Measurements from ENCODE around the gene USP47. TPM values are rescaled to one million over a fixed set of nuclear protein-coding genes. Genes with fewer than 3 reads are reported as not detected.

The USP47 gene
- total RNA-seq, 1 experiment from 2014 or later: 39.2 TPM

DNA sequence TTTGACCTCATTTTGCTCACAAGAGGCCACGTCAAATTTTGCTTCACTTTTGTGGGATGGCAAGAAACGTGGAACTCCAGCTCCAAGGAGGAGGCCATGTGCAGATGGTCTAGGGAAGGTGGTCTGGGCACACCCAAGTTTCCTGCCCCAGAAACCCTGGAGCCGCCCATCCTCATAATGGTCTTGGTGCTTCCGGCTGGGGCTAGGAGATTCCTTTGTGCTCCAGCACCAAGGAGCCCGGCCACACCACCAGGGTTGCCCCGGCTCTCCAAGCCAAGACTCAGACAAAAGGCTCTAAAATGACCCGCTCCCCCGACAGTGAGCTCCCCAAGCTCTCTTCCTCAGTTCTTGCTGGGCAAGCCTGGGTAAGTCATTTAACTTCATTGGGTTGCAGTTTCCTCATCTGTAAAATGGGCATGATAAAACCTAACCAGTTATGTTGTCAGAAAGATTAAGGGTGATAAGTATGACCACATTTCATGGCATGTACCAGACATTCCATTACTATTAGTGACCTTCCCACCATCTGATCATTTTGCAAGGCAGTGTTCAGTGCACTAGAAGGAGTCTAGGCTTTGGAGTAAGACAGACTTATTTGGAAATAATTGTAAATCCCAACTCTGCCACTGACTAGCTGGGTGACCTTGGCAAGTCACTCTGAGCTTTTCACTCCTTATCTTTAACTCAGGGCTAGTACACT, 143.4 kb downstream of the USP47 start:
- no peaks in the 10 kb centered on the region for H3K36me3 ChIP-seq (ENCODE audit: control insufficient read depth, insufficient read depth, low read length)
- H3K4me1 ChIP-seq (ENCODE audit: control insufficient read depth, insufficient read depth, low read length): peaks cover 21% of the 10 kb centered on the region
- no peak for DNase-seq (ENCODE audit: low read depth, low spot score)
- intact Hi-C loops (cut with micrococcal nuclease; ENCODE audit: unreplicated experiment): no loop called here
- TF ChIP-seq, protein P1, sequence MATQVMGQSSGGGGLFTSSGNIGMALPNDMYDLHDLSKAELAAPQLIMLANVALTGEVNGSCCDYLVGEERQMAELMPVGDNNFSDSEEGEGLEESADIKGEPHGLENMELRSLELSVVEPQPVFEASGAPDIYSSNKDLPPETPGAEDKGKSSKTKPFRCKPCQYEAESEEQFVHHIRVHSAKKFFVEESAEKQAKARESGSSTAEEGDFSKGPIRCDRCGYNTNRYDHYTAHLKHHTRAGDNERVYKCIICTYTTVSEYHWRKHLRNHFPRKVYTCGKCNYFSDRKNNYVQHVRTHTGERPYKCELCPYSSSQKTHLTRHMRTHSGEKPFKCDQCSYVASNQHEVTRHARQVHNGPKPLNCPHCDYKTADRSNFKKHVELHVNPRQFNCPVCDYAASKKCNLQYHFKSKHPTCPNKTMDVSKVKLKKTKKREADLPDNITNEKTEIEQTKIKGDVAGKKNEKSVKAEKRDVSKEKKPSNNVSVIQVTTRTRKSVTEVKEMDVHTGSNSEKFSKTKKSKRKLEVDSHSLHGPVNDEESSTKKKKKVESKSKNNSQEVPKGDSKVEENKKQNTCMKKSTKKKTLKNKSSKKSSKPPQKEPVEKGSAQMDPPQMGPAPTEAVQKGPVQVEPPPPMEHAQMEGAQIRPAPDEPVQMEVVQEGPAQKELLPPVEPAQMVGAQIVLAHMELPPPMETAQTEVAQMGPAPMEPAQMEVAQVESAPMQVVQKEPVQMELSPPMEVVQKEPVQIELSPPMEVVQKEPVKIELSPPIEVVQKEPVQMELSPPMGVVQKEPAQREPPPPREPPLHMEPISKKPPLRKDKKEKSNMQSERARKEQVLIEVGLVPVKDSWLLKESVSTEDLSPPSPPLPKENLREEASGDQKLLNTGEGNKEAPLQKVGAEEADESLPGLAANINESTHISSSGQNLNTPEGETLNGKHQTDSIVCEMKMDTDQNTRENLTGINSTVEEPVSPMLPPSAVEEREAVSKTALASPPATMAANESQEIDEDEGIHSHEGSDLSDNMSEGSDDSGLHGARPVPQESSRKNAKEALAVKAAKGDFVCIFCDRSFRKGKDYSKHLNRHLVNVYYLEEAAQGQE (IDR thresholded peaks at IDR 0.05; ENCODE audit: insufficient read depth in 1 of 2, low read depth in 2 of 2, low read length in 1 of 2): no peak
- H3K9me3 ChIP-seq (ENCODE audit: control insufficient read depth, insufficient read depth, low read depth, low read length): no peaks in the 10 kb centered on the region
- ATAC-seq: no peak
- H3K27ac ChIP-seq (ENCODE audit: low read length): peak overlapping the region; percentile 14
- H3K4me3 ChIP-seq (ENCODE audit: low read depth in 2 of 2, low read length in 2 of 2): no peak overlapping the region
- H3K27me3 ChIP-seq (ENCODE audit: control insufficient read depth, insufficient read depth, low read length): no peaks in the 10 kb centered on the region
- ChIA-PET POLR2A (no interaction called here), CTCF (no interaction called here)
- BruUV-seq (replicated peaks): no TSS peak
- in situ Hi-C loops (cut with HindIII; ENCODE audit: low pct_unique_long_range_greater_than_20kb, low sequenced_read_pairs): no loop called here

DNA sequence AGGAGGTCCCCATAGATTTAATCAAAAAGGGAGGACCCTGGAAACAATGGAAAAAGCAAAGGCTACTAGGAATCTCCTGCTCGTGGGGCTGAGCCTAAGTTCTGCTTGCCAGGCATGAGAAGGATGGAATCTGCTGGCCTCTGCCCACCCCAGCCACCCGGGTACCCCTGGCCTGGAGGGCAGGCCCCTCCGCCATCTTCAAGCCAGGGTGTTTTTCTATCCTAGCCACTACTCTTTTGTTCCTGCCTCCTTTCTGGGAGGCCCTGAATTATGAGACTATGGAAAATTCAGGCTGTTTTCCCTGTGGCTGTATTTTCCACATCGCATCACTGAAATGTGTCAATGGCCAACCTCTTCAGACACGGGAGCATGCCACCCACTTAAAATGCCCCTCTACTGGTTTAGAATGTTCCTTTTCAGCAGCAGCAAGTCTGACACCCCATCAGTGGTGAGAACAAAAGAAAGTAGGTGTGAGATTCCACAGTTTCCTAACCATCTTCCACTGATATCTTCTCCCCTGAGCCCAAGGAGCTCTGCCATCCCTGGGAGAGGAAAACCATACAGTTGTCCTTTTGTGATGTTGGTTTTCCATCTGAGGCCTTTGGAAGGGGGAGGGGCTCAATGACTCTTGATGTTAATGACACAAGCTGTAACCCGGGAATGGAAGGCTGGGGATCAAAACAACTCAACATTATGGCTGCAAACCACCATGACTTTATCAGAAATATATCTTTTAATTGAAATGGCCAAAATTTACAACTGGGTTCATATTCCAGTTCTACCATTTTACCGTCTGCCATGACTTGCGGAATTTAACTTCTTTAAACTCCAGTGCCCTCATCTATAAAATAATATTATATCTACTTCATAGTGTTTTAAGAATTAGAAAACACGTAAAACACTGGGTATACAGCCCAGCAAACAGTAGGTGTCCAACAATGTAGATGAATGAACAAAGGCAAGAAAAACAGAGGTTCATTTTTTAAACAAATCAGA, 144.5 kb downstream of the USP47 start:
- intact Hi-C loops (cut with micrococcal nuclease; ENCODE audit: unreplicated experiment): no loop called here
- in situ Hi-C loops (cut with HindIII; ENCODE audit: low pct_unique_long_range_greater_than_20kb, low sequenced_read_pairs): no loop called here
- ChIA-PET POLR2A (no interaction called here), CTCF (no interaction called here)
- H3K27ac ChIP-seq (ENCODE audit: low read length): peak overlapping the region; percentile 14
- TF ChIP-seq, protein P1 (IDR thresholded peaks at IDR 0.05; ENCODE audit: insufficient read depth in 1 of 2, low read depth in 2 of 2, low read length in 1 of 2): no peak
- TF ChIP-seq POLR2AphosphoS5 (IDR thresholded peaks at IDR 0.05; ENCODE audit: low read depth, low read length): no peak
- TF ChIP-seq, protein P2, sequence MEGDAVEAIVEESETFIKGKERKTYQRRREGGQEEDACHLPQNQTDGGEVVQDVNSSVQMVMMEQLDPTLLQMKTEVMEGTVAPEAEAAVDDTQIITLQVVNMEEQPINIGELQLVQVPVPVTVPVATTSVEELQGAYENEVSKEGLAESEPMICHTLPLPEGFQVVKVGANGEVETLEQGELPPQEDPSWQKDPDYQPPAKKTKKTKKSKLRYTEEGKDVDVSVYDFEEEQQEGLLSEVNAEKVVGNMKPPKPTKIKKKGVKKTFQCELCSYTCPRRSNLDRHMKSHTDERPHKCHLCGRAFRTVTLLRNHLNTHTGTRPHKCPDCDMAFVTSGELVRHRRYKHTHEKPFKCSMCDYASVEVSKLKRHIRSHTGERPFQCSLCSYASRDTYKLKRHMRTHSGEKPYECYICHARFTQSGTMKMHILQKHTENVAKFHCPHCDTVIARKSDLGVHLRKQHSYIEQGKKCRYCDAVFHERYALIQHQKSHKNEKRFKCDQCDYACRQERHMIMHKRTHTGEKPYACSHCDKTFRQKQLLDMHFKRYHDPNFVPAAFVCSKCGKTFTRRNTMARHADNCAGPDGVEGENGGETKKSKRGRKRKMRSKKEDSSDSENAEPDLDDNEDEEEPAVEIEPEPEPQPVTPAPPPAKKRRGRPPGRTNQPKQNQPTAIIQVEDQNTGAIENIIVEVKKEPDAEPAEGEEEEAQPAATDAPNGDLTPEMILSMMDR (IDR thresholded peaks at IDR 0.05): no peak
- TF ChIP-seq SIN3A (IDR thresholded peaks at IDR 0.05; ENCODE audit: borderline replicate concordance, insufficient read depth, low read depth, low read length): no peak
- TF ChIP-seq TCF7L2 (IDR thresholded peaks at IDR 0.05; ENCODE audit: low read depth, low read length): no peak
- no TSS peak for BruUV-seq (replicated peaks)
- no peak overlapping the region for H3K4me3 ChIP-seq (ENCODE audit: low read depth in 2 of 2, low read length in 2 of 2)
- H3K27me3 ChIP-seq (ENCODE audit: control insufficient read depth, insufficient read depth, low read length): no peaks in the 10 kb centered on the region
- no peaks in the 10 kb centered on the region for H3K9me3 ChIP-seq (ENCODE audit: control insufficient read depth, insufficient read depth, low read depth, low read length)
- H3K4me1 ChIP-seq (ENCODE audit: control insufficient read depth, insufficient read depth, low read length): peaks cover 13% of the 10 kb centered on the region; the same call in 1 of the 2 replicates
- ATAC-seq (no peak), DNase-seq (ENCODE audit: low read depth, low spot score) (no peak)
- no peaks in the 10 kb centered on the region for H3K36me3 ChIP-seq (ENCODE audit: control insufficient read depth, insufficient read depth, low read length)

All from Panc1 (cell line).